Measurements from ENCODE around the gene HK2. TPM values are rescaled to one million over a fixed set of nuclear protein-coding genes. Genes with fewer than 3 reads are reported as not detected.

HK2 gene
- total RNA-seq, 1 donor from 2014 or later, result 6.8 TPM

DNA sequence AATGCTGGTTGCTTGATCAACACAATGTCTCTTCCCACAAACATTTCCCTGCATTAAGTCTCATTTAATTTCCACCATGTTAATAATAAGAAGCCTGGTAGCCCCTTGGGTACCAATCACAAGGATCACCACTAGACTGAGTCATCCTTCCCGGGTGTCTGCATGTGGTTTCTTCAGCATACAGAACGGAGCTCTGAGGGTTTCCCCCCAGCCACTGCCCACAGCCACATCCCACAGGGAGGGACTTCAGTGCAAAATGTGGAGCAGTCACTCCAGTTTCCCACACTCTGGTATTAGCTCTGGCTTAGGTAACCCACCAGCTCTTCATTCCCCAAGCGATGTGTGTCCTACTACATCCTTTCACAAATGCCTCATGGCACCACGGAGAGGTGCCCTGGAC lies 81.8 kb downstream of the HK2 start:
- Histone ChIP-seq H3K4me1 (no peaks in the 10 kb centered on the region), H3K9me3 (no peaks in the 10 kb centered on the region), H3K27ac (no peak overlapping the region), H3K36me3 (no peaks in the 10 kb centered on the region), H3K4me3 (no peak overlapping the region), H3K27me3 (no peaks in the 10 kb centered on the region)
- intact Hi-C loops (cut with DNase I), result loop anchor here (5.0 kb wide), 1 partner anchor 487 kb away; no protein-coding TSS in a partner anchor
- no peak for DNase-seq (ENCODE audit: low spot score in 2 of 2)
- TF ChIP-seq, protein P1, sequence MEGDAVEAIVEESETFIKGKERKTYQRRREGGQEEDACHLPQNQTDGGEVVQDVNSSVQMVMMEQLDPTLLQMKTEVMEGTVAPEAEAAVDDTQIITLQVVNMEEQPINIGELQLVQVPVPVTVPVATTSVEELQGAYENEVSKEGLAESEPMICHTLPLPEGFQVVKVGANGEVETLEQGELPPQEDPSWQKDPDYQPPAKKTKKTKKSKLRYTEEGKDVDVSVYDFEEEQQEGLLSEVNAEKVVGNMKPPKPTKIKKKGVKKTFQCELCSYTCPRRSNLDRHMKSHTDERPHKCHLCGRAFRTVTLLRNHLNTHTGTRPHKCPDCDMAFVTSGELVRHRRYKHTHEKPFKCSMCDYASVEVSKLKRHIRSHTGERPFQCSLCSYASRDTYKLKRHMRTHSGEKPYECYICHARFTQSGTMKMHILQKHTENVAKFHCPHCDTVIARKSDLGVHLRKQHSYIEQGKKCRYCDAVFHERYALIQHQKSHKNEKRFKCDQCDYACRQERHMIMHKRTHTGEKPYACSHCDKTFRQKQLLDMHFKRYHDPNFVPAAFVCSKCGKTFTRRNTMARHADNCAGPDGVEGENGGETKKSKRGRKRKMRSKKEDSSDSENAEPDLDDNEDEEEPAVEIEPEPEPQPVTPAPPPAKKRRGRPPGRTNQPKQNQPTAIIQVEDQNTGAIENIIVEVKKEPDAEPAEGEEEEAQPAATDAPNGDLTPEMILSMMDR (IDR thresholded peaks at IDR 0.05), result no peak

DNA sequence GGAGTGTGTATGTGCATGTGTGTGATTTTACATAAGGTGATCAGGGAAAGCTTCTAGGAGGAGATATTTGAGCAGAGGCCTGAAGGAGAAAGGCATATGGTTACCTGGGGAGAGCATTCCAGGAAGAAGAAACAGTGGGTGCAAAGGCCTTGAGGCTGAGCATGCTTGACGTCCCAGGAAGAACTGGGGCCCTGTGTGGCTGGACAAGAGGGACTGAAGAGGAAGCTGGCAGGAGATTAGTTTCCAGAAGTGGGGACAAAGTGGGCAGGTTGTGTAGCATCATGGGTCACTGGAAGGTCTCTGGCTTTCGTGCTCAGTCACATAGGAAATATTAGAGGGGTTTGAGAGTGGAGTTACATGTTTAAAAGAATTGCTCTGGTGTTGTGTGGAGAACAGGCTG lies 82.5 kb downstream of the HK2 start:
- Histone ChIP-seq H3K36me3 (no peaks in the 10 kb centered on the region), H3K4me1 (no peaks in the 10 kb centered on the region), H3K9me3 (no peaks in the 10 kb centered on the region), H3K4me3 (no peak overlapping the region), H3K27me3 (no peaks in the 10 kb centered on the region), H3K27ac (no peak overlapping the region)
- no peak for DNase-seq (ENCODE audit: low spot score in 2 of 2)
- intact Hi-C loops (cut with DNase I), result loop anchor here (5.0 kb wide), 1 partner anchor 486 kb away; no protein-coding TSS in a partner anchor
- TF ChIP-seq, protein P1 (IDR thresholded peaks at IDR 0.05), result no peak

DNA sequence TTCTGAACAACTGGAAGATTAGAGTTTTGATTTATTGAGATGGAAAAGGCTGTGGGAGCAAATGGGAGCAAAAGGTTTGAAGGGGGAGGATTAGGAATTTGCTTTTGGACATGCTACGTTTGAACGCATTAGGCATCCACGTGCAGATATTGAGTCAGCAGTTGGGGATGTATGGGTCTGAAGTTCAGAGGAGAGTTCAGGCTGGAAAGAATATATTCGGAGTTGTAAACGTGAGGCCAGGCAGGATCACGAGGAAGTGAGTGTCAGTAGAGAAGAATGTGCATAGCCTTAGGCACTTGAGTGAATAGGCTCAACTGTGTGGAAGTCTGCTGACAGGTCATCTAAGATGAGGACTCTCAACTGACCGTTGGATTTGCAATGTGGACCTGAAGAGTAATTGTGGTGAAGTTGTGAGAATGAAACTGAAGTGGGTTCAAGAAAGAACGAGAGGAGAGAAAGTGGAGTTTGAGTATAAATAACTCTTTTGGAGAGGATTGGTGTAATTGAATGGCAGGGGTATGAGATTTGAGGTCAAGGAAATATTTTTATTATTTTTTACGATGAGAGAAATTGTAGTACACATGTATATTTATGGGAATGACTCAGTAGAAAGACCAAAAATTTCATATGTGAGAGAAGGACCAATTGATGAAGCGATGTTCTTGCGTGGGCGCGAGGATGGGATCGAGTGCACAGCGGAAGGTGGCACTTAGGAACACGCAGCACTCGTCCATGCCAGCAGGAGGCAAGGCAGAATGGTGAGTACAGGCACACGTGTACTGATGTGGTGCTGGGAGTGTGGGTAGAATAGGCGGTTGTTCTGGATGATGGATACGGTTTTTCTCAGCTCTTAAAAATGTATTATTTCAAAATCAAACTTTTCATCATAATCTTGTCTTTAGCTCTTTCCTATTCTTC lies 84.0 kb downstream of the HK2 start:
- H3K4me3 ChIP-seq, result no peak overlapping the region
- DNase-seq (ENCODE audit: low spot score in 2 of 2), result no peak
- H3K36me3 ChIP-seq, result no peaks in the 10 kb centered on the region
- TF ChIP-seq, protein P1 (IDR thresholded peaks at IDR 0.05), result no peak
- no peak overlapping the region for H3K27ac ChIP-seq
- no peaks in the 10 kb centered on the region for H3K9me3 ChIP-seq
- no peaks in the 10 kb centered on the region for H3K27me3 ChIP-seq
- no peaks in the 10 kb centered on the region for H3K4me1 ChIP-seq
- intact Hi-C loops (cut with DNase I), result loop anchor here (5.0 kb wide), 1 partner anchor 484 kb away; no protein-coding TSS in a partner anchor

DNA sequence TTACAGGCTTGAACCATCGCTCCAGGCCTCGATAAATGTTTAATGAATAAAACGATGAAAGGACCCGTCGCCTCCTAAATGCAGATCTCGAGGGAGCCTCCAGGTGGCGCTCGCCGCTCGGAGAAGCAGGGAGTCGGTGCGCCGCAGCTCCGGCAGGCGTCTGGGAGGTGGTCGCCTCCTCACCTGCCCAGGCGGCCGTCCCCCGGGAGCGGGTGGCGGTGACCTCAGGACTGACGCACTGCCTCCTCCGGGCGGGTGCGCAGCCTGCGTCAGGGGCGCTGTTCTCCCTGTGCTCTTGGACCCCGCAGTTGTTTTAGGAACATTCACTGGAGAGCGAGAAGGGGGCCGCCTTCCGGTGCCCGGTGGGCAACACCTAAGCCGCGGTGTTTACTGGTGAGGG lies 85.9 kb downstream of the HK2 start:
- Histone ChIP-seq H3K9me3 (no peaks in the 10 kb centered on the region), H3K27me3 (no peaks in the 10 kb centered on the region), H3K27ac (no peak overlapping the region), H3K4me1 (no peaks in the 10 kb centered on the region), H3K4me3 (peak overlapping the region in 1 of 2 donors; percentile 54), H3K36me3 (no peaks in the 10 kb centered on the region)
- DNase-seq (ENCODE audit: low spot score in 2 of 2), result peak in 1 of 2 donors; percentile 65
- TF ChIP-seq, protein P1 (IDR thresholded peaks at IDR 0.05), result peak; percentile 58 to 88 (median 73)
- intact Hi-C loops (cut with DNase I), result loop anchor here (5.0 kb wide), 1 partner anchor 482 kb away; no protein-coding TSS in a partner anchor

DNA sequence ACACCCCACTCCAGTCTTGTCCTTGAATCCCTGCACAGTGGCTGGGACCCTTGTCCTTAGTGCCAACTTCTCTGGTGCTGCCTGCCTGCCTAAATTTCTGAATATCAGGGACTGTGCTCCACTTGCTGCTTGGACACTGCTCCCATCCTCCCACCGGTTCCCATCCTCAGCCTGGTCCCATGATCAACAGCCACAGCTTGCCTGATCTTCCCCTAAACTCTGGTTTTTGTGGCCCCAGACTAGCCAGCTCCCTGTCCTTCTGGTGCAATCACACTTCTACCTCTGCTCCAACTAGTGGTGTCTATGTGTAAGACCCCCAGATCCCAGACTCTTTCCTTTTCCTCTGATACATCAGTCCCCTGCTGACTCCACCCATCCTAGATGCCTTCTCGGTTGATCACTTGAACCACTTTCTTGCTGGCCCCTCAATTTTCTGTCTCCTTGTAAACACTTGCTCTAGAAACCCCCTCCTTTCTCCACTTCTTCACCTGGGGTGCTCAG lies 87.4 kb downstream of the HK2 start:
- Histone ChIP-seq H3K36me3 (no peaks in the 10 kb centered on the region), H3K4me1 (no peaks in the 10 kb centered on the region), H3K27ac (no peak overlapping the region), H3K27me3 (no peaks in the 10 kb centered on the region), H3K9me3 (no peaks in the 10 kb centered on the region), H3K4me3 (no peak overlapping the region)
- DNase-seq (ENCODE audit: low spot score in 2 of 2), result no peak
- TF ChIP-seq, protein P1 (IDR thresholded peaks at IDR 0.05), result no peak
- intact Hi-C loops (cut with DNase I), result no loop called here

Measured in ascending aorta (tissue), 2 donors.